Neural progenitor cell (in vitro differentiated cells): ENCODE measurements around the gene EDEM1.

Experiments used
- EZH2 ChIP-seq: fragments of 200-600 bp; sonication (generic); IDR thresholded peaks from 2 replicates; pipeline ENCODE4 v1.6.1; 2017; ENCODE audit warnings: antibody characterized with exemption, mild to moderate bottlenecking, moderate library complexity
- TF ChIP-seq, protein P1 (sequence below): fragments of 200-600 bp; sonication (generic); IDR thresholded peaks from 2 replicates; pipeline ENCODE4 v1.5.1; 2017; ENCODE audit warnings: antibody characterized with exemption, mild to moderate bottlenecking

DNA sequence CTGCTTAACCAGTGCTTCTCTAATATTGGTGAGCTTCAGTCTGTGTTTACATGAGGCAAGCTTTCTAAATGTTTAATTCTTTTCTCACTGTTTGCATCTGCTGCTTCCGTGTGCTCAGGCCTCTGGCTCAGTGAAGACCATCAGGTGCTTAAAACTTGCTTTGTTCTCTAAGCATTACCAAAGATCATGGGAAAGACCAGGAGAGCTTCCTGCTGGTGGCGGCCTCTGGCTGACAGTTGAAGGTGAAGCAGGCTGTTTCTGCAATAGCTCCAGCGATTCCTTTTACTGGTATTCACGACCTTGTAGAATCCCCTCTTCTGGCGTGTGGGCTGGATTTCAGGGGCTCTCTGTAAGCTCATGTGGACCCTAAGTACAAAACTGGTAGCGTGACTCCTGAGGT is 45.1 kb downstream of the EDEM1 start:
- TF ChIP-seq, protein P1, sequence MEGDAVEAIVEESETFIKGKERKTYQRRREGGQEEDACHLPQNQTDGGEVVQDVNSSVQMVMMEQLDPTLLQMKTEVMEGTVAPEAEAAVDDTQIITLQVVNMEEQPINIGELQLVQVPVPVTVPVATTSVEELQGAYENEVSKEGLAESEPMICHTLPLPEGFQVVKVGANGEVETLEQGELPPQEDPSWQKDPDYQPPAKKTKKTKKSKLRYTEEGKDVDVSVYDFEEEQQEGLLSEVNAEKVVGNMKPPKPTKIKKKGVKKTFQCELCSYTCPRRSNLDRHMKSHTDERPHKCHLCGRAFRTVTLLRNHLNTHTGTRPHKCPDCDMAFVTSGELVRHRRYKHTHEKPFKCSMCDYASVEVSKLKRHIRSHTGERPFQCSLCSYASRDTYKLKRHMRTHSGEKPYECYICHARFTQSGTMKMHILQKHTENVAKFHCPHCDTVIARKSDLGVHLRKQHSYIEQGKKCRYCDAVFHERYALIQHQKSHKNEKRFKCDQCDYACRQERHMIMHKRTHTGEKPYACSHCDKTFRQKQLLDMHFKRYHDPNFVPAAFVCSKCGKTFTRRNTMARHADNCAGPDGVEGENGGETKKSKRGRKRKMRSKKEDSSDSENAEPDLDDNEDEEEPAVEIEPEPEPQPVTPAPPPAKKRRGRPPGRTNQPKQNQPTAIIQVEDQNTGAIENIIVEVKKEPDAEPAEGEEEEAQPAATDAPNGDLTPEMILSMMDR: peak; percentile 31
- TF ChIP-seq EZH2: no peak
